IMR-90 (cell line): ENCODE data around the gene COPA. TPM values are rescaled to one million over a fixed set of nuclear protein-coding genes. Genes with fewer than 3 reads are reported as not detected.
A peak's percentile ranks its signal among the peaks of the same experiment; 100 is the strongest.

Experiments
- ATAC-seq: fragments of 200-7000 bp; cut with Tn5 transposase; 2 replicates; pipeline ENCODE4 v1.9.1; 2020; ENCODE audit warnings: low read depth, mild to moderate bottlenecking, moderate library complexity
- BruUV-seq: library from RNA; stranded (reverse); fragments of 400-500 nt; replicated peaks from 2 replicates; lab custom pipeline; 2021; lab: Mats Ljungman, UMichigan
- CTCF ChIA-PET: fragments of 300-600 bp; formaldehyde crosslinking; extraction: SDS; loops from one replicate; lab custom pipeline; 2021; ENCODE audit warnings: antibody characterized with exemption; lab: Yijun Ruan, JAX
- POLR2A ChIA-PET: fragments of 300-600 bp; sonication (Branson Sonifier 250); formaldehyde crosslinking; loops from one replicate; lab custom pipeline; 2022; ENCODE audit warnings: antibody characterized with exemption; ENCODE audit not compliant: unreplicated experiment; lab: Charles Lee
- DNase-seq: peaks from one replicate; pipeline ENCODE4 v3.0.0; 2013
- H2AFZ ChIP-seq: replicated peaks from 2 replicates; pipeline ENCODE3; 2013; ENCODE audit warnings: low read length, mild to moderate bottlenecking; ENCODE audit not compliant: poor library complexity
- H2AK5ac ChIP-seq: 2 replicates; pipeline ENCODE4 v1.6.1; 2013; ENCODE audit warnings: low read depth, low read length, inconsistent platforms
- H2AK9ac ChIP-seq: replicated peaks from 2 replicates; pipeline ENCODE3; 2013; ENCODE audit warnings: mild to moderate bottlenecking, low read depth, low read length, moderate library complexity; ENCODE audit not compliant: poor library complexity
- H2BK120ac ChIP-seq: 2 replicates; pipeline ENCODE4 v1.6.1; 2013; ENCODE audit warnings: low read depth, low read length, inconsistent platforms
- H2BK15ac ChIP-seq: 3 replicates; pipeline ENCODE4 v1.6.1; 2013; ENCODE audit warnings: low read depth, low read length, inconsistent platforms
- H2BK20ac ChIP-seq: 2 replicates; pipeline ENCODE4 v1.6.1; 2013; ENCODE audit warnings: low read depth, mild to moderate bottlenecking, inconsistent platforms, low read length, moderate library complexity
- H2BK5ac ChIP-seq: 2 replicates; pipeline ENCODE4 v1.6.1; 2013; ENCODE audit warnings: mild to moderate bottlenecking, low read depth, low read length, inconsistent platforms; ENCODE audit not compliant: poor library complexity, severe bottlenecking
- H3K14ac ChIP-seq: replicated peaks from 2 replicates; pipeline ENCODE4 v1.6.1; 2013; ENCODE audit warnings: low read depth, low read length, inconsistent platforms
- H3K18ac ChIP-seq: 2 replicates; pipeline ENCODE4 v1.6.1; 2013; ENCODE audit warnings: low read depth, low read length, control low read depth
- H3K23ac ChIP-seq: 2 replicates; pipeline ENCODE4 v1.6.1; 2013; ENCODE audit warnings: low read depth, low read length, inconsistent platforms
- H3K27ac ChIP-seq: 2 replicates; pipeline ENCODE4 v1.5.1; 2013; ENCODE audit warnings: mild to moderate bottlenecking, control low read depth, low read length; ENCODE audit not compliant: insufficient read depth
- H3K27me3 ChIP-seq: 2 replicates; pipeline ENCODE4 v1.6.1; 2013; ENCODE audit warnings: low read length; ENCODE audit not compliant: control insufficient read depth, insufficient read depth
- H3K36me3 ChIP-seq: 2 replicates; pipeline ENCODE4 v1.6.1; 2013; ENCODE audit warnings: low read length, mixed read lengths; ENCODE audit not compliant: control insufficient read depth, insufficient read depth
- H3K4ac ChIP-seq: 2 replicates; pipeline ENCODE4 v1.6.1; 2013; ENCODE audit warnings: low read depth, low read length, inconsistent platforms
- H3K4me1 ChIP-seq: 2 replicates; pipeline ENCODE4 v1.6.1; 2013; ENCODE audit warnings: low read length, mixed read lengths; ENCODE audit not compliant: control insufficient read depth, insufficient read depth
- H3K4me2 ChIP-seq: 2 replicates; pipeline ENCODE4 v1.6.1; 2013; ENCODE audit warnings: low read depth, mild to moderate bottlenecking, control low read depth, low read length, moderate library complexity
- H3K4me3 ChIP-seq: 2 replicates; pipeline ENCODE4 v1.5.1; 2013; ENCODE audit warnings: low read depth, mild to moderate bottlenecking, control low read depth, low read length, moderate library complexity; ENCODE audit not compliant: insufficient read depth
- H3K56ac ChIP-seq: 2 replicates; pipeline ENCODE4 v1.6.1; 2013; ENCODE audit warnings: low read length, inconsistent platforms; ENCODE audit not compliant: insufficient read depth; ENCODE audit errors: extremely low read depth
- H3K79me1 ChIP-seq, 2 experiments: 2 replicates each; pipeline ENCODE4 v1.6.1; 2013; ENCODE audit warnings: low read length in 2 of 2, inconsistent platforms in 1 of 2, low read depth in 1 of 2
- H3K9ac ChIP-seq: 2 replicates; pipeline ENCODE4 v1.6.1; 2013; ENCODE audit warnings: low read depth, low read length, control low read depth
- H3K9me1 ChIP-seq: 2 replicates; pipeline ENCODE4 v1.6.1; 2013; ENCODE audit warnings: low read length, inconsistent platforms; ENCODE audit not compliant: insufficient read depth
- H3K9me3 ChIP-seq: 2 replicates; pipeline ENCODE4 v1.6.1; 2013; ENCODE audit warnings: low read length; ENCODE audit not compliant: control insufficient read depth, insufficient read depth
- H4K20me1 ChIP-seq: 2 replicates; pipeline ENCODE4 v1.6.1; 2013; ENCODE audit warnings: low read length, inconsistent platforms; ENCODE audit not compliant: insufficient read depth
- H4K5ac ChIP-seq: 2 replicates; pipeline ENCODE4 v1.6.1; 2013; ENCODE audit warnings: mild to moderate bottlenecking, low read depth, low read length, control low read depth
- H4K8ac ChIP-seq, 2 experiments: 2 replicates each; pipeline ENCODE4 v1.6.1; 2013; ENCODE audit warnings: low read depth in 2 of 2, low read length in 2 of 2, control low read depth in 1 of 2, inconsistent platforms in 1 of 2
- H4K91ac ChIP-seq: 2 replicates; pipeline ENCODE4 v1.6.1; 2013; ENCODE audit warnings: low read depth, low read length, inconsistent platforms; ENCODE audit not compliant: insufficient read depth
- MAFK ChIP-seq: IDR thresholded peaks from 2 replicates; pipeline ENCODE4 v1.6.1; 2012; ENCODE audit warnings: low read depth, low read length, improper control_type of control experiment
- RCOR1 ChIP-seq: IDR thresholded peaks from 2 replicates; pipeline ENCODE4 v1.6.1; 2012; ENCODE audit warnings: mild to moderate bottlenecking, low read length, improper control_type of control experiment; ENCODE audit not compliant: insufficient replicate concordance
- WGBS, 2 experiments: methylation state at CpG; one replicate each; pipeline versions ENCODE4 v1.1.5 to v1.1.7; 2013; ENCODE audit warnings: missing lambda C conversion rate in 2 of 2; ENCODE audit not compliant: insufficient read length in 1 of 2; ENCODE audit errors: extremely low coverage in 2 of 2; 5-methylcytosine and 5-hydroxymethylcytosine counted together
- dilution Hi-C: fragments of 300-500 bp; cut with HindIII; formaldehyde crosslinking; loops from one replicate; pipeline ENCODE4 v1.14.3; 2018; ENCODE audit warnings: low sequenced_read_pairs; ENCODE audit not compliant: unreplicated experiment
- in situ Hi-C: fragments of 300-500 bp; cut with MboI; formaldehyde crosslinking; loops from 3 replicates; pipeline ENCODE4 v1.14.3; 2019; ENCODE audit warnings: low sequenced_read_pairs, inconsistent platforms, mixed read lengths
- intact Hi-C: fragments of 100-400 bp; cut with micrococcal nuclease; formaldehyde crosslinking; loops from 2 replicates; pipeline ENCODE4 v1.10.0; 2022
- polyA plus RNA-seq, 3 experiments: library from polyadenylated mRNA; depleted of rRNA; stranded (reverse); fragments of >200 nt; gene quantifications; 2 replicates each; pipeline ENCODE4 v1.2.3, GENCODE V29; 2012; ENCODE audit warnings: low replicate concordance in 1 of 3
- total RNA-seq: library from RNA; depleted of rRNA; stranded (reverse); fragments of >200 nt; gene quantifications from 2 replicates; pipeline ENCODE4 v1.2.3, GENCODE V29; 2012

Gene COPA
- total and polyA plus RNA-seq, 2 of the 4 experiments (the other 2 are of a cell fraction) = 204 to 436 TPM

GRCh38 chr1:160358073-160358472 lies 15.0 kb upstream of the COPA start:
- Histone ChIP-seq H4K8ac (no peak overlapping the region), H3K18ac (no peak overlapping the region), H3K4ac (no peak overlapping the region), H3K4me2 (no peak overlapping the region), H3K27me3 (no peaks in the 10 kb centered on the region), H3K9me3 (no peaks in the 10 kb centered on the region), H2BK20ac (no peak overlapping the region), H2AFZ (no peak overlapping the region), H3K56ac (no peak overlapping the region), H2BK5ac (no peak overlapping the region), H3K27ac (no peak overlapping the region), H2BK120ac (no peak overlapping the region), H3K36me3 (peaks cover 51% of the 10 kb centered on the region), H3K4me1 (peaks cover 2% of the 10 kb centered on the region; the same call in 1 of the 2 replicates), H3K79me1 (no peaks in the 10 kb centered on the region), H4K20me1 (no peaks in the 10 kb centered on the region; the same call in 1 of the 2 replicates), H2BK15ac (no peak overlapping the region), H3K23ac (no peak overlapping the region), H2AK9ac (no peak overlapping the region), H2AK5ac (no peak overlapping the region), H4K5ac (no peak overlapping the region), H4K91ac (no peak overlapping the region), H3K4me3 (no peak overlapping the region), H3K14ac (no peak overlapping the region), H3K9me1 (no peaks in the 10 kb centered on the region; the same call in 1 of the 2 replicates), H3K9ac (no peak overlapping the region)
- 42% methylated on average over 2 of the region's 4 CpGs; no CpG with 5 or more reads in 1 of the 2 experiments for WGBS, 2 experiments
- intact Hi-C loops (no loop called here), in situ Hi-C loops (loop anchor here (10.0 kb wide), 1 partner anchor 263 kb away; the partner anchor contains the start of gene IGSF8), dilution Hi-C loops (no loop called here)
- ATAC-seq = no peak
- CTCF ChIA-PET = interaction anchor here (1.3 kb wide), 1 partner anchor 19 kb away, joined by 5 read pairs; no protein-coding TSS in a partner anchor
- BruUV-seq = no TSS peak
- POLR2A ChIA-PET = no interaction called here
- TF ChIP-seq MAFK (0 out of 2 replicates have a peak, but pooled peaks have one; percentile 29), RCOR1 (no peak)
- no peak for DNase-seq
